Hematopoietic multipotent progenitor cell (in vitro differentiated cells): ENCODE measurements around the gene TBXAS1. TPM values are rescaled to one million over a fixed set of nuclear protein-coding genes. Genes with fewer than 3 reads are reported as not detected.
"Not testable (repeated sequence)": the region's sequence is repeated elsewhere in the genome, so short reads cannot be mapped to it uniquely, and the experiment has no call there.

Source experiments
- DNase-seq, 3 donors: peaks; one replicate each; pipeline ENCODE4 v3.0.0-alpha.2; 2011 to 2015; ENCODE audit warnings: low read depth in 2 of 3, low spot score in 2 of 3
- total RNA-seq: library from RNA; depleted of rRNA; stranded (reverse); fragments of >200 nt; gene quantifications from one replicate; pipeline ENCODE4 v1.2.3, GENCODE V29; 2012

Gene TBXAS1
- total RNA-seq, 1 donor: 121 TPM

- DNase-seq: no peak
Measured at GRCh38 chr7:139909379-139910050, 80.5 kb downstream of the TBXAS1 start.

GRCh38 chr7:139913021-139913844 is 84.2 kb downstream of the TBXAS1 start:
- DNase-seq: no peak

GRCh38 chr7:139913845-139914135 is 84.7 kb downstream of the TBXAS1 start:
- DNase-seq: no peak

- DNase-seq: no peak
Measured at GRCh38 chr7:139914306-139915267, 85.5 kb downstream of the TBXAS1 start.

GRCh38 chr7:139915268-139915863 is 86.3 kb downstream of the TBXAS1 start:
- DNase-seq: no peak

GRCh38 chr7:139915864-139916716 is 87.0 kb downstream of the TBXAS1 start:
- peak in 2 of 3 donors; percentile 81 to 89 for DNase-seq

GRCh38 chr7:139916717-139917395 is 87.8 kb downstream of the TBXAS1 start:
- DNase-seq: no peak

GRCh38 chr7:139917851-139918250 is 88.8 kb downstream of the TBXAS1 start:
- no peak for DNase-seq

- no peak for DNase-seq
Measured at GRCh38 chr7:139918480-139918879, 89.4 kb downstream of the TBXAS1 start.

GRCh38 chr7:139923090-139923489 is 94.0 kb downstream of the TBXAS1 start:
- no peak for DNase-seq

GRCh38 chr7:139924461-139924860 is 95.4 kb downstream of the TBXAS1 start:
- DNase-seq: no peak

GRCh38 chr7:139929221-139929620 is 100.2 kb downstream of the TBXAS1 start:
- DNase-seq: not testable (repeated sequence)

- DNase-seq: no peak
Measured at GRCh38 chr7:139930286-139930965, 101.4 kb downstream of the TBXAS1 start.

GRCh38 chr7:139931190-139931934 is 102.3 kb downstream of the TBXAS1 start:
- DNase-seq: no peak

- no peak for DNase-seq
Measured at GRCh38 chr7:139932531-139932930, 103.5 kb downstream of the TBXAS1 start.

- DNase-seq: peak in 2 of 3 donors; percentile 40 to 57
Measured at GRCh38 chr7:139936760-139937310, 107.8 kb downstream of the TBXAS1 start.

- peak in 2 of 3 donors; percentile 41 to 79 for DNase-seq
Measured at GRCh38 chr7:139937715-139938114, 108.7 kb downstream of the TBXAS1 start.

GRCh38 chr7:139940866-139941265 is 111.8 kb downstream of the TBXAS1 start:
- no peak for DNase-seq
